ENCODE results near the gene ATP11B. TPM values are rescaled to one million over a fixed set of nuclear protein-coding genes. Genes with fewer than 3 reads are reported as not detected.

The ATP11B gene
- total RNA-seq, 1 donor from 2014 or later, result 38.6 TPM

- no peak for TF ChIP-seq CTCF (IDR thresholded peaks at IDR 0.05; ENCODE audit: insufficient read depth, low read length, poor library complexity, severe bottlenecking)
Measured at GRCh38 chr3:182949688-182950087, 156.4 kb downstream of the ATP11B start.

GRCh38 chr3:182954553-182955235 is 161.4 kb downstream of the ATP11B start:
- H3K36me3 ChIP-seq (ENCODE audit: control insufficient read depth, insufficient read depth, low read length), result no peaks in the 10 kb centered on the region

More at GRCh38 chr3:182949688-182950087, 156.4 kb downstream of the ATP11B start:
- no peak overlapping the region for H3K4me3 ChIP-seq (ENCODE audit: low read depth, low read length)
- peaks cover 2% of the 10 kb centered on the region for H3K36me3 ChIP-seq (ENCODE audit: control insufficient read depth, insufficient read depth, low read length)
- H3K27me3 ChIP-seq (ENCODE audit: control insufficient read depth, insufficient read depth, low read length), result no peaks in the 10 kb centered on the region
- DNase-seq (ENCODE audit: low read depth), result no peak

GRCh38 chr3:182957226-182957625 is 163.9 kb downstream of the ATP11B start:
- DNase-seq (ENCODE audit: low read depth), result no peak
- Histone ChIP-seq H3K36me3 (ENCODE audit: control insufficient read depth, insufficient read depth, low read length) (no peaks in the 10 kb centered on the region), H3K27me3 (ENCODE audit: control insufficient read depth, insufficient read depth, low read length) (no peaks in the 10 kb centered on the region), H3K4me3 (ENCODE audit: low read depth, low read length) (no peak overlapping the region)
- no peak for TF ChIP-seq CTCF (IDR thresholded peaks at IDR 0.05; ENCODE audit: insufficient read depth, low read length, poor library complexity, severe bottlenecking)

More at GRCh38 chr3:182954553-182955235, 161.4 kb downstream of the ATP11B start:
- Histone ChIP-seq H3K27me3 (ENCODE audit: control insufficient read depth, insufficient read depth, low read length) (no peaks in the 10 kb centered on the region), H3K4me3 (ENCODE audit: low read depth, low read length) (no peak overlapping the region)
- DNase-seq (ENCODE audit: low read depth), result no peak
- no peak for TF ChIP-seq CTCF (IDR thresholded peaks at IDR 0.05; ENCODE audit: insufficient read depth, low read length, poor library complexity, severe bottlenecking)

GRCh38 chr3:182957676-182958266 is 164.5 kb downstream of the ATP11B start:
- H3K4me3 ChIP-seq (ENCODE audit: low read depth, low read length), result no peak overlapping the region
- H3K27me3 ChIP-seq (ENCODE audit: control insufficient read depth, insufficient read depth, low read length), result no peaks in the 10 kb centered on the region
- no peak for TF ChIP-seq CTCF (IDR thresholded peaks at IDR 0.05; ENCODE audit: insufficient read depth, low read length, poor library complexity, severe bottlenecking)
- no peak for DNase-seq (ENCODE audit: low read depth)
- H3K36me3 ChIP-seq (ENCODE audit: control insufficient read depth, insufficient read depth, low read length), result no peaks in the 10 kb centered on the region

- no peak for TF ChIP-seq CTCF (IDR thresholded peaks at IDR 0.05; ENCODE audit: insufficient read depth, low read length, poor library complexity, severe bottlenecking)
- no peak for DNase-seq (ENCODE audit: low read depth)
- Histone ChIP-seq H3K4me3 (ENCODE audit: low read depth, low read length) (no peak overlapping the region), H3K27me3 (ENCODE audit: control insufficient read depth, insufficient read depth, low read length) (no peaks in the 10 kb centered on the region), H3K36me3 (ENCODE audit: control insufficient read depth, insufficient read depth, low read length) (no peaks in the 10 kb centered on the region)
Measured at GRCh38 chr3:182959474-182960350, 166.4 kb downstream of the ATP11B start.
